ENCODE measurements around the gene GDF2. TPM values are rescaled to one million over a fixed set of nuclear protein-coding genes. Genes with fewer than 3 reads are reported as not detected.

Gene GDF2
- total and polyA plus RNA-seq, 10 of the 15 experiments (the other 5 are each of a cell fraction or from before 2014, with no cell fraction given), result not detected

DNA sequence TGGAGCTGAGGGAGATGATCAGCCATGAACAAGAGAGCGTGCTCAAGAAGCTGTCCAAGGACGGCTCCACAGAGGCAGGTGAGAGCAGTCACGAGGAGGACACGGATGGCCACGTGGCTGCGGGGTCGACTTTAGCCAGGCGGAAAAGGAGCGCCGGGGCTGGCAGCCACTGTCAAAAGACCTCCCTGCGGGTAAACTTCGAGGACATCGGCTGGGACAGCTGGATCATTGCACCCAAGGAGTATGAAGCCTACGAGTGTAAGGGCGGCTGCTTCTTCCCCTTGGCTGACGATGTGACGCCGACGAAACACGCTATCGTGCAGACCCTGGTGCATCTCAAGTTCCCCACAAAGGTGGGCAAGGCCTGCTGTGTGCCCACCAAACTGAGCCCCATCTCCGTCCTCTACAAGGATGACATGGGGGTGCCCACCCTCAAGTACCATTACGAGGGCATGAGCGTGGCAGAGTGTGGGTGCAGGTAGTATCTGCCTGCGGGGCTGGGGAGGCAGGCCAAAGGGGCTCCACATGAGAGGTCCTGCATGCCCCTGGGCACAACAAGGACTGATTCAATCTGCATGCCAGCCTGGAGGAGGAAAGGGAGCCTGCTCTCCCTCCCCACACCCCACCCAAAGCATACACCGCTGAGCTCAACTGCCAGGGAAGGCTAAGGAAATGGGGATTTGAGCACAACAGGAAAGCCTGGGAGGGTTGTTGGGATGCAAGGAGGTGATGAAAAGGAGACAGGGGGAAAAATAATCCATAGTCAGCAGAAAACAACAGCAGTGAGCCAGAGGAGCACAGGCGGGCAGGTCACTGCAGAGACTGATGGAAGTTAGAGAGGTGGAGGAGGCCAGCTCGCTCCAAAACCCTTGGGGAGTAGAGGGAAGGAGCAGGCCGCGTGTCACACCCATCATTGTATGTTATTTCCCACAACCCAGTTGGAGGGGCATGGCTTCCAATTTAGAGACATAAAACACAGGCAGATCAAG, 3.3 kb downstream of the GDF2 start (continued):
- TF ChIP-seq HDAC2 (IDR thresholded peaks at IDR 0.05) (no peak), EGR1 (IDR thresholded peaks at IDR 0.05; ENCODE audit: borderline replicate concordance in 1 of 2, low read depth in 2 of 2, low read length in 2 of 2) (no peak), EP300 (IDR thresholded peaks at IDR 0.05; ENCODE audit: borderline replicate concordance in 1 of 2, control insufficient read depth in 1 of 2, low read depth in 2 of 2, low read length in 2 of 2) (no peak), ZSCAN29 (IDR thresholded peaks at IDR 0.05) (no peak), HCFC1 (IDR thresholded peaks at IDR 0.05; ENCODE audit: low read length) (no peak)
- TF ChIP-seq, protein P1, sequence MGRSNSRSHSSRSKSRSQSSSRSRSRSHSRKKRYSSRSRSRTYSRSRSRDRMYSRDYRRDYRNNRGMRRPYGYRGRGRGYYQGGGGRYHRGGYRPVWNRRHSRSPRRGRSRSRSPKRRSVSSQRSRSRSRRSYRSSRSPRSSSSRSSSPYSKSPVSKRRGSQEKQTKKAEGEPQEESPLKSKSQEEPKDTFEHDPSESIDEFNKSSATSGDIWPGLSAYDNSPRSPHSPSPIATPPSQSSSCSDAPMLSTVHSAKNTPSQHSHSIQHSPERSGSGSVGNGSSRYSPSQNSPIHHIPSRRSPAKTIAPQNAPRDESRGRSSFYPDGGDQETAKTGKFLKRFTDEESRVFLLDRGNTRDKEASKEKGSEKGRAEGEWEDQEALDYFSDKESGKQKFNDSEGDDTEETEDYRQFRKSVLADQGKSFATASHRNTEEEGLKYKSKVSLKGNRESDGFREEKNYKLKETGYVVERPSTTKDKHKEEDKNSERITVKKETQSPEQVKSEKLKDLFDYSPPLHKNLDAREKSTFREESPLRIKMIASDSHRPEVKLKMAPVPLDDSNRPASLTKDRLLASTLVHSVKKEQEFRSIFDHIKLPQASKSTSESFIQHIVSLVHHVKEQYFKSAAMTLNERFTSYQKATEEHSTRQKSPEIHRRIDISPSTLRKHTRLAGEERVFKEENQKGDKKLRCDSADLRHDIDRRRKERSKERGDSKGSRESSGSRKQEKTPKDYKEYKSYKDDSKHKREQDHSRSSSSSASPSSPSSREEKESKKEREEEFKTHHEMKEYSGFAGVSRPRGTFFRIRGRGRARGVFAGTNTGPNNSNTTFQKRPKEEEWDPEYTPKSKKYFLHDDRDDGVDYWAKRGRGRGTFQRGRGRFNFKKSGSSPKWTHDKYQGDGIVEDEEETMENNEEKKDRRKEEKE (IDR thresholded peaks at IDR 0.05), result no peak

- no peaks in the 10 kb centered on the region for H3K4me1 ChIP-seq (ENCODE audit: control insufficient read depth, insufficient read depth, low read length)
- no peak for DNase-seq (ENCODE audit: low read depth, low spot score)
- no peaks in the 10 kb centered on the region for H3K9me3 ChIP-seq (replicated peaks; ENCODE audit: control insufficient read depth, insufficient read depth, low read length)
- H2AFZ ChIP-seq (ENCODE audit: control insufficient read depth, low read depth, low read length), result no peak overlapping the region
- no peak overlapping the region for H3K4me2 ChIP-seq (ENCODE audit: control insufficient read depth, insufficient read depth)
- H3K36me3 ChIP-seq (ENCODE audit: control insufficient read depth in 2 of 2, insufficient read depth in 2 of 2, low read length in 1 of 2), result no peaks in the 10 kb centered on the region
- ChIA-PET RAD21 (ENCODE audit: unreplicated experiment) (no interaction called here), SMC1A (ENCODE audit: uncharacterized antibody, unreplicated experiment) (no interaction called here), CTCF (no interaction called here), POLR2A (no interaction called here)
- FAIRE-seq, result no peak
- H3K79me2 ChIP-seq (ENCODE audit: control insufficient read depth, insufficient read depth, low read length), result no peaks in the 10 kb centered on the region
- H4K20me1 ChIP-seq (ENCODE audit: control insufficient read depth, insufficient read depth), result no peaks in the 10 kb centered on the region; the same call in 1 of the 2 replicates
- H3K27ac ChIP-seq (ENCODE audit: control insufficient read depth, insufficient read depth), result no peak overlapping the region
- WGBS (ENCODE audit: insufficient coverage, insufficient replicate concordance, low lambda C conversion rate, missing lambda C conversion rate), result 9% methylated on average over 5 of the region's 5 CpGs
- intact Hi-C loops (cut with micrococcal nuclease; ENCODE audit: unreplicated experiment), result no loop called here
- no TSS peak for BruUV-seq (replicated peaks)
- in situ Hi-C loops (cut with MboI), result no loop called here
- H3K9ac ChIP-seq (ENCODE audit: control insufficient read depth, insufficient read depth, low read length), result no peak overlapping the region
- no peak for ATAC-seq
- no peaks in the 10 kb centered on the region; a peak in 2 of 4 replicates for H3K27me3 ChIP-seq (replicated peaks in 1 of 2; ENCODE audit: control insufficient read depth in 2 of 2, insufficient read depth in 2 of 2, low read length in 1 of 2)
- H3K4me3 ChIP-seq, result no peak overlapping the region
- TF ChIP-seq PAX8 (IDR thresholded peaks at IDR 0.05), result no peak
- TF ChIP-seq, protein P2, sequence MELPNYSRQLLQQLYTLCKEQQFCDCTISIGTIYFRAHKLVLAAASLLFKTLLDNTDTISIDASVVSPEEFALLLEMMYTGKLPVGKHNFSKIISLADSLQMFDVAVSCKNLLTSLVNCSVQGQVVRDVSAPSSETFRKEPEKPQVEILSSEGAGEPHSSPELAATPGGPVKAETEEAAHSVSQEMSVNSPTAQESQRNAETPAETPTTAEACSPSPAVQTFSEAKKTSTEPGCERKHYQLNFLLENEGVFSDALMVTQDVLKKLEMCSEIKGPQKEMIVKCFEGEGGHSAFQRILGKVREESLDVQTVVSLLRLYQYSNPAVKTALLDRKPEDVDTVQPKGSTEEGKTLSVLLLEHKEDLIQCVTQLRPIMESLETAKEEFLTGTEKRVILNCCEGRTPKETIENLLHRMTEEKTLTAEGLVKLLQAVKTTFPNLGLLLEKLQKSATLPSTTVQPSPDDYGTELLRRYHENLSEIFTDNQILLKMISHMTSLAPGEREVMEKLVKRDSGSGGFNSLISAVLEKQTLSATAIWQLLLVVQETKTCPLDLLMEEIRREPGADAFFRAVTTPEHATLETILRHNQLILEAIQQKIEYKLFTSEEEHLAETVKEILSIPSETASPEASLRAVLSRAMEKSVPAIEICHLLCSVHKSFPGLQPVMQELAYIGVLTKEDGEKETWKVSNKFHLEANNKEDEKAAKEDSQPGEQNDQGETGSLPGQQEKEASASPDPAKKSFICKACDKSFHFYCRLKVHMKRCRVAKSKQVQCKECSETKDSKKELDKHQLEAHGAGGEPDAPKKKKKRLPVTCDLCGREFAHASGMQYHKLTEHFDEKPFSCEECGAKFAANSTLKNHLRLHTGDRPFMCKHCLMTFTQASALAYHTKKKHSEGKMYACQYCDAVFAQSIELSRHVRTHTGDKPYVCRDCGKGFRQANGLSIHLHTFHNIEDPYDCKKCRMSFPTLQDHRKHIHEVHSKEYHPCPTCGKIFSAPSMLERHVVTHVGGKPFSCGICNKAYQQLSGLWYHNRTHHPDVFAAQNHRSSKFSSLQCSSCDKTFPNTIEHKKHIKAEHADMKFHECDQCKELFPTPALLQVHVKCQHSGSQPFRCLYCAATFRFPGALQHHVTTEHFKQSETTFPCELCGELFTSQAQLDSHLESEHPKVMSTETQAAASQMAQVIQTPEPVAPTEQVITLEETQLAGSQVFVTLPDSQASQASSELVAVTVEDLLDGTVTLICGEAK (IDR thresholded peaks at IDR 0.05; ENCODE audit: borderline replicate concordance), result no peak
These were observed 4.2 kb downstream of the GDF2 start for GRCh38 chr10:47326306-47326926.

Data from GM12878 (cell line).